Stimulated activated CD4-positive, alpha-beta T cell treated with anti-CD3 and anti-CD28 coated beads, Interleukin-2, amount 100 ng/mL, for 48 hours (primary cell): ENCODE measurements around the gene CFAP58.

Source experiments
- DNase-seq, 2 donors: peaks; one replicate each; pipeline ENCODE4 v3.0.0-alpha.2; 2020

Gene CFAP58, protein sequence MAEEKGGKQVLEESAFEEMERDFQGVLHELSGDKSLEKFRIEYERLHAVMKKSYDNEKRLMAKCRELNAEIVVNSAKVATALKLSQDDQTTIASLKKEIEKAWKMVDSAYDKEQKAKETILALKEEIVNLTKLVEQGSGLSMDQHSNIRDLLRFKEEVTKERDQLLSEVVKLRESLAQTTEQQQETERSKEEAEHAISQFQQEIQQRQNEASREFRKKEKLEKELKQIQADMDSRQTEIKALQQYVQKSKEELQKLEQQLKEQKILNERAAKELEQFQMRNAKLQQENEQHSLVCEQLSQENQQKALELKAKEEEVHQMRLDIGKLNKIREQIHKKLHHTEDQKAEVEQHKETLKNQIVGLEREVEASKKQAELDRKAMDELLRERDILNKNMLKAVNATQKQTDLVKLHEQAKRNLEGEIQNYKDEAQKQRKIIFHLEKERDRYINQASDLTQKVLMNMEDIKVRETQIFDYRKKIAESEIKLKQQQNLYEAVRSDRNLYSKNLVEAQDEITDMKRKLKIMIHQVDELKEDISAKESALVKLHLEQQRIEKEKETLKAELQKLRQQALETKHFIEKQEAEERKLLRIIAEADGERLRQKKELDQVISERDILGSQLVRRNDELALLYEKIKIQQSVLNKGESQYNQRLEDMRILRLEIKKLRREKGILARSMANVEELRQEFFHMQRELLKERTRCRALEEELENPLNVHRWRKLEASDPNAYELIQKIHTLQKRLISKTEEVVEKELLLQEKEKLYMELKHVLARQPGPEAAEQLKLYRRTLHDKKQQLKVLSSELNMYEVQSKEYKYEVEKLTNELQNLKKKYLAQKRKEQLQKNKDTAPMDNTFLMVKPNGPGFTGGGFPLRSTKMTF

DNA sequence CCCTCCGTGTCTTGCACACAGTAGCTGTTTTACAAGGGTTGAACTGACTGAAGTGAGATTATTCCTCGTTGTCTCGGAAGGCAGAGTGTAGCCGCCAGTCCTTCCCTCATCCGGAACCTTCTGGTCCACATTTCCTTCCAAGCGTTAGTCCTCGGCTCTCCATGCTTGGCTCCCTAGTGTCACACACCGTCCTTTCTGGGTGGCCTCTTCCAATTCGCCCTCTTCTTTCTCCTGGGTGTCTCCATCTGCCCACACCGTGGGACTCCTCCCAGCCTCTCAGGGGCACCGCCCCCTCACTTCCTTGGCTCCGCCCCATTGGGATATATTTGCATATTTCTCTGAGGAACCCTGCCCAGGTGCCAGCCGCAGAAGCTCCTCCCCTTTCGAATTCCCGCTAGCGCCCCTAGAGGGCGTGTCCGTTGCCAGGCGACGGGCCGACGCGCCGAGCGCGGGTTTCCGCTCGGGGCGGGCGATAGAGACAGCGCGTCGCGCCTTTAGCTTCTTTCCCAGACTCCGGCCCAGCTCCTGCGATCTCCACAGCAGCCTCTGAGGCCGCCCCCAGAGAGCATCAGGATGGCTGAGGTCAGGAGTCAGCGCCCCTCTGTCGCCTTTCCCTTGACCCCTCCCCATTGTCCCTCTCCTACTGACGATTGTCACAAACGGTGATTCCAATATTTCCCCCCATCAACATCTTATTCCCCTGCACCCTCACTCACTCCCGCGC is at the start of gene CFAP58:
Gene CFAP58 (plus strand): TSS at position 509 of the 724 bp plus-strand sequence. CDS start 65 bp downstream, at position 574.
- peak; percentile 85 to 86 for DNase-seq

DNA sequence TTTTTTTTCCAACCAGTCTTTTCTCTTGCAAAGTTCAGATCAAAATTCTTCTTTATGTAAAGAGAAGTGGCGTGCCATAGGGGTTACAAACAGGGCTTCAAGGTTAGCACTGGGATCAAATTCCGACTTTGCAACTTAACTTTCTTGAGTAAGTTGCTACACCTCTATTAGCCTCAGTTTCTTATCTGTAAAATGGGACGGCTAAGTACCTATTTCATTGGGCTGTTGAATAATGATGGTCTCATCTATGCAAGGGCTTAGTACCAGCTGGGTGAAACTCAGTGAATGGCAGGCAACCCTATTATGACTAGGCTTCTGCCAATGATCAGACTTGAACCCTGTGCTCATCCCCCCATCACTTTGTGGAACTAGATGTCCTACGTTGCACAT is 49.3 kb upstream of the CFAP58 start:
- DNase-seq: no peak

DNA sequence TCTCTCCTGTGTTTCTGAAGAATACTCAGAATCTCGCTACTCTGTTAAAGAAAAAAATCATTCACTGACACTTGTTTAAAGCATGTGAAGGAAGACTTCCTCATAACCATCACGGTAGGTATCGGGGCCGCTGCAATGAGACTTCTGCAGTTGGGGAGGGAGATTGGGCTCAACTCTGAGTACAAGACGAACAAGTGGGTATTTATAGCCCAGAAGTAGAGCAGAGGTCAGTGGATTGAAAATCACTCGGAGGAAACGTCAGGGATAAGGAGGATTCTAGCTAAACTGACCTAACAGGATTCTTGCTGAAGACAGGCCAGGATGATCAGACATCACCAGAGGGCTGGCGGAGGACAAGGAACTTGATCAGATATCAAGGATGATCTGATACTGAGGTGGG is 48.7 kb upstream of the CFAP58 start:
- DNase-seq: no peak

DNA sequence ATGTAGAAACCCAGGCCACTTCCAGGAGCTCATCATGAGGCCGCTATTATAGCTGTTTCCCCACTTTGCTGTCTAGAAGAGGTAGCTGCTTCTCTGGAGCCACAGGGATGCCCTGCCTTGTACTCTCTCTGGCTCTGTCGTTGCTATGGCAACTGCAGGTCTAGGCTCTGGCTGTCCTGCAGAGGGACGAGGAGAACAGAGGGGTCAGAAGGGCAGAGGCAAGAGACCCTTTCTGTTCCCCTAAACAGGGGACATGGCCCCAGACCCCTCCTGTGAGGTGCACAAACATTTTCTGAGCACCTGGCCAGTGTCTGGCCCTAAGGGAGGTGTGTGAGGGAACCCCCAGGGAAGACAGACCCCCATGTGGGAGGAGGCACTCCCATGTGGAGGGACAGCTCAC is 46.7 kb upstream of the CFAP58 start:
- no peak for DNase-seq

DNA sequence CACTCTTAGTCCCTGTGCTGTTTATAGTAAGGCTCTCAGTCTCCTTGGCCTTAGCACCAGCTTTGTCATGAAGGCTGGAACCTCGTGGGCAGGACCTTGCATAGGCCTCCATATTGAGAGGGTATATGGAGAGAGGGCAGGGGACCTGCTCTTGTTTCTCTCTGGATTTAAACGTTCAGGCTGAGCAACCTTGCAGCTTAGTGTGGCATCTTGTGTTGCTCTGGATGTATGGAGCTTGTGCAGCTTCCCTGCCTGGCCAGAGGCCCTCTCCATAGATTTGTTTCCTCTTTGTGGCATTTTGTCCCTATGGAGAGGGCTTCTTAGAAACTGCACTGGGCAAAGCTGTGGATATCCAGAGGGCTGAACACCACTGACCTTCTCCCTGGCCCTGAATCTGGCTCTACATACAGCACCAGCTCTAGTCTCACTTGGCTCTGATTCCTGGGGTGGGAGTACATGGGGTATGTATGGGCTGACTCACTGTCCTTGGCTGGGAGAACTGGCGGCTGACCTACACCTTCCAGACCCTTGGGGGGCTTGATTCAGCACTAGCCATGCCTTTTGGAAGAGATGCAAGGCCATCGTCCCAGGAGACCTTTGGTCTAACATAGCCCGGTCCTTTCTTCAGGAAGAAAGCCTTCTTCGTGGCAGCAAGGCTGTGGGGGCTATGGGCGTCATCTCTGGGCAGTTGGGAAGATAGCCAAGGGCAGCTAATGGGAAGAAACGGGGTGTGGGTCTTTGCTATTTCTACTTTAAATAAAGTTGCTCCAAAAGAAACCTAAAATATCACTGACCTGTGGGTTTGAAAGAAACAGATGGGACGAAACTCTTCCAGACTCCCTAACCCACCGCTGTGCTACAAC is 45.8 kb upstream of the CFAP58 start:
- DNase-seq: no peak

DNA sequence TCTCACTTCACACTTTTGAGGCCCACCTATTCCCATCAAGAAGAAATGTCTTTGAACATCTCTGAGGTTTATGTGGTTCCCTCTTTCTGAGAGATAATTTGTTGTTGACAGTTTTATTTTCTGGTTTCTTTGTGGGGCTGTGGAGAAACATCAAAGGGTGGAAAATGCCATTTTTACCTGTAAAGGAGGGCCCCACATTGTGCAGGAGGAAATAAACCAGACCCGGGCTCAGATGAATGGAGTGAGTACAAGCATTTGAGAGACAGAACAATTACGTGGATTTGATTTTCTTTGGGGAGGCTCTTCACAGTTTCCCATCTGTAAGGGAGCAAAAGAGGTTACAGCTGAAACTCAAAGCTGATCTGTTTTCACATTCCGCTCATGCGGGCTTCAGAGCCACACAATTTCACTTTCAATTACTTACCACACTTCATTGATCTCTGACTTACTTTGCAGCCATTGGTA is 45.2 kb upstream of the CFAP58 start:
- no peak for DNase-seq

DNA sequence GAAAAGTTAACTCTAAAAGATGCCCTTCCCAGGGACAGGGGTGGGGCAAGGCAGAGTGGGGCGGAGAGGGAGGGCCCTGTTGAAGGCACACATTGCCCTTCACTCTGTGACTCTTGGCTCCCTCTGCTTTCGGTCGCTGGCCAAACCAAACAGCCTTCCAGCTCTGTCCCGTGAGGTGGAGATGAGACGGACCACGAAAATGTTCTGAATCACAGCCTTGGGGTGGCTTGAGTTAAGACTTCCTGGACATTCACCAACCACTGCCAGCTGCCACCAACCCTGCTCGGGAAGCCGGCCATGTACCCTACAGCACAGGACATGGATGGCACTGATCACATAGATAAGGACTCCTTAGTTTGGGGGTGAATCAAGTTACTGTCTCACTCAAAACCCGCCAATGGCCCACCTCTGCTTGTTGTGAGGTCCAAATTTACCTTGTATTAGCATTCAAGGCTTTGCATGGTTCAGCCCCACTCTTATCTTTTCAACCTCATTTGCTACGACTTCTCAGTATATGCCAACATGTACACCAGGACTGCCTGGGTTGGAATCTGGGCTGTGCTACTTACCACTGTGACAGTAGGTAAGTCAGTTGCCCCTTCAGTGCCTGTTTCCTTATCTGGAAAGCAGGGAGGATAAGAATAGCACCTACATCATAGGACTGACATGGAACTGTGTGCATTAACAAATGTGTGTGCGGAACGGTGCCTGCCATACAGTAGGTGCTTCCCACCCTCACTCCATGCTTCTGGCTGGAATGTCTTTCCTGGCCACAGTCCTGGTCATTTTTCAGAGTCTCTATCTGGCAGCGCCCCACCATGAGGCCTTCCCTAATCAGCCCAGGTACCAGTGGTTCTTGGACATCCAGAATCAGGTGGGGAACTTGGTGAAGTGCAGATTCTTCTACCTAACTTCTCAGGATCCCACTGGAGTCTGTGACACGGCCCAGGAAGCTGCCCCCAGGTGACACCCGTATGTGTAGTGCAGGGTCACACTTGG is 43.4 kb upstream of the CFAP58 start:
- no peak for DNase-seq

DNA sequence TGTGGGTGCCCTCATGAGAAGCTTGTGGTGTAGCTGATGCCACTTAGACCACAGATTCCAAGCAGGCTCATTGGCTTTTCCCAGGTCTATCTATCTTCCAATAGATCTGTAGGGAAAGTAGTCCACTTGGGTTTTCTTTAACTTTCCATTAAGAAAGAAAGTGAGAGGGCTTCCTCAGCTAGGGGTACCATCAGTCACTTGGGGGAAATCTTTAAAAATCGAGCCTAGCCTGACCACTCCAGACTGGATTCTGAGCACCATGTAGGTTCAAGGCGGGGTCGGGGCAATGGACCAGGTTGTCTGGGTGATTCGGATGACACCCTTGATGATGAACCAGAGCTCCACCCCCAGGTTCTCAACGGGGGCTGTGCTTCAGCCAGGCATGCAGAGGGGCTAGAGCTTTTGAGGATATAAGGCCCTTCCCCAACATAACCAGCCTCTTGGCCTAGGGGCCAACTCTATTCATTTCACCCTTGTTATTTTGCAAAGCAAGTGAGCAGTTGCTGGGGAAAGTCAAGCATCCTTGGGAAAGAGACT is 42.4 kb upstream of the CFAP58 start:
- no peak for DNase-seq

DNA sequence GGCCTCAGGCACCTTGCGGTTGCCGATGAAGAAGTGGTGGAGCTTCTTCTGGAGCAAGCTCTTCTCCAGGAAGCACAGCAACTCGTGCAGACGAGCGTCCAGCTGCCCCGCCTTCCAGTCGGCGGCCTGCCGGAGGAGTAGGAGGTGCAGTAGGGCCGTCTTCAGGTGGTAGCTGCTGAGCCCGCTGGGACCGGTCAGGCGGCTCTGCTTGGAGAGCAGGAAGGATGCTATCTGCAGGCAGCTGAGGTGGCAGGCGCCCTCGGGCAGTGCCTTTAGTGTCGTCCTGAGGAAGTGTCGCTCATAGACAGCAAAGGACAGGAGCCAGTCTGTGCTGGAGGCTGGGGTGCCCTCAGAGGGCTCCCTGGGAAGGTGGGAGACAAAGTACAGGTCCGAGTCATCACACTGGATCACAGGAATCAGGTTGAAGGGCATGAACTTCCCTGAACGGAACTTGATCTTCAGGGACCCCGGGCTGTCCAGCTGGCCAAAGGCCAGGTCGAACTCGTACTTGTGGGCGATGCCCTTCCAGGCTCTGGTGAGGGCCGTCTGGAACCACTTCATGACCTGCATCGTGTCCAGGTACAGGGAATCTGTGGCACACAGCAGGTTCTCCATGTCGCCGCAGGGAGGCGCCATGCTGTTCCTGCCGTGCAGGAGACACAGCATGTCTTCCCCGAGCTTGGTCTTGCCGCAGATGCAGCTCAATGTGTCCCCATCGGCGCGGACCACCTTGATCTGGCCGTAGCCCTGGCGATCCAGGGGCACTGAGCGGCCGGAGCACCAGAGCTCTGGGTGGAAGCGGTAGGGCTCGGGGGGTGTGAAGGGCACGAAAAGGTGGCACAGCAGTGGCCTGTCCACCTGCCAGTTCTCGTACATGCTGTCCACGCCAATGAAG is 38.8 kb upstream of the CFAP58 start:
- DNase-seq: no peak

DNA sequence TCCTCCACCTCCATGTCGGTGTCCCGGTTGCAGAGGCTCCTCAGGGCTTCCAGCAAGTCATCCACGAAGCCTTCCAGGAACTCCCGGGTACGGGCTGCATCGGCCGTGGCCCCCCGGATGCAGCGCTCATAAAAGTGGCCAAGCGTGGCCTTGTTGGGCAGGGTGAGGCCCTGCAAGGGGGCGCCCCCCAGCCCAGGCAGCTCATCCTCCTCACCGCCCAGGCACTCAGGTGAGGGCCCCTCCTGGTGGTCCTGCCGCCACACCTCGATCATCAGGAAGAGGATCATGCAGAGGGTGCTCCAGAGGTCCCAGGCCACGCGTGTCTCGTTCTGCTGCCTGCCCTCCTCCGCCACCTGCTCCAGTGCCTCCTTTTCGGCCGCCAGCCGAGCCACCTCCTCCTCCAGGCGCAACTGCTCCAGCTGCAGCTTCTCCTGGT is 38.1 kb upstream of the CFAP58 start:
- DNase-seq: no peak

DNA sequence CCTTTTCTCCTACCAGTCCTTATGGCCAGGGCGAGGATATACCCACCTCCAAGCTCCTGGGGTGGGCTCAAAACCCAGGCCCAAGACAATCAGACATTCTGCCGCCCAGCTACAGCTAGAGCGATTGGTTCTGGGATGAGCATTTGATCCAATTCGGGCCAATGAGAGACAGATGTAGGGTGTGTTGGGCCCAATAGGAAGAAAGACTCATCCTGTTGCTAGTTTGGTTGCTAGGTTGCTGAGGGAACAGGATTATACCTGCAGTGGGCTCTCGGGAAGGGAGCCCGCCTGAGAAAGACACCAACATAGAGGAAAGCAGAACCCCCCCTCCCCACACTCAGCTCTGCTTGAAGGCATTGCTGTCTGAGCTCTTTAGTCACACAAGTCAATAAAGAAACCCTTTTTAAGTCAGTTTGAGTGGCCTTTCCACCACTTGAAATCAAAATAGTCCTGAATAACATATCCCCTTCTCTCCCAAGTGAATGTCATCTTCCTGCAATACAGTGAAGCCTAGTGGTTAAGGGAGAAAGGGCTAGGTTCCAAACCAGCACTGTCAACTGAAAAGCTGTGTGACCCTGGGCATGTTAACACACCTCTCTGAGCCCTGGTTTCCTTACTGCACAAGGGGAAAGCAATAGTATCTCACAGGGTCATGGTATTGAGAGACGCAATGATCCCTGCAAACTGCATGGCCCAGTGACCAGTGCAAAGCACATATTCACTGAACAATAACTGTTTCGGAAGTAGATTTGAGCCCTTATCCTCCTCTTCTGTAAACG is 37.1 kb upstream of the CFAP58 start:
- DNase-seq: no peak

DNA sequence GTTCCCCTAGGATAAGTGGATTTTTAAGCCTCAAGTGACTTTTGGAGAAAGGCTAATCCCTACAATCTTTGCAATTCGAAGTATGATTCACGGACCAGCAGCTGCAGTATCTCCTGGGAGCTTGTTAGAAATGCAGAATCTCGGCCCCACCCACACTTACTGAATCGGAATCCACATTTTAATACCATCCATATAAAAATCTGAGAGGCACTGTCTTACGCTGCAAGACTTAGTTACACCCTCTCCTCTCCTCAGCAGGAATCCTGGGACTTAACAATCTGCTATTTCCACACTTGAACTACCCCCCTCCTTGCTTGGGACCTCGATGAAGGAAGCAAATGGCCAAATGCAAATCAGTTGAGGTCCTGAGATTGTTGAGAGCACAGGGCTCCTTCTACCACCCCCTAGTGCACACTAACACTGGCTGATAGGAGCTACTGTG is 36.3 kb upstream of the CFAP58 start:
- no peak for DNase-seq

DNA sequence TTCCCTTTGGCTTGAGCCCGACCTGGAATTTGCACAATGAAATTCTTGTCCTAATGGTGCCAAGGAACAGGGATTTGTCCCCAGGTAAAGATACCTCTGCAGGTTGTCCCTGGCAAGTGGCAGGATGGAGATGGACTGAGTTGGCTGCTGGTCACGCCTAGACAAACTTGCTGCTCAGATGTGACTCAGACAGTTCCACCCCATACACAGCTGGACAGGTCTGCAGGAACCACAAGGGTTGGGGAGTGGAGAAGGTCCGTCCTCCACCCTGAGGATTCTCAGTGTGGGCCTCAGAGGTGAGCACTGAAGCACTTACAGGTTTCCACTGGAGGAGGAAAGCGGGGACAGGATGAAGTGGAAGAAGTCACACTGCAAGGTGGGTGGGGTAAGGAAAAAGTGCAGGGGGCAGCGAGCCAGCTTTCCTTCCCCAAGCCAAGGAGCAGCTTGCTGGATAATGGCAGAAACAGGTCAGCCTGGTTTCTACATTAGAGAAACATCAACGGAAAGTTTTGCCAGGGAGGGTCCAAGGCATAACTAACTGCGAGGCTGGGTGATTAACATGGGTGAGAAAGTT is 35.8 kb upstream of the CFAP58 start:
- no peak for DNase-seq

DNA sequence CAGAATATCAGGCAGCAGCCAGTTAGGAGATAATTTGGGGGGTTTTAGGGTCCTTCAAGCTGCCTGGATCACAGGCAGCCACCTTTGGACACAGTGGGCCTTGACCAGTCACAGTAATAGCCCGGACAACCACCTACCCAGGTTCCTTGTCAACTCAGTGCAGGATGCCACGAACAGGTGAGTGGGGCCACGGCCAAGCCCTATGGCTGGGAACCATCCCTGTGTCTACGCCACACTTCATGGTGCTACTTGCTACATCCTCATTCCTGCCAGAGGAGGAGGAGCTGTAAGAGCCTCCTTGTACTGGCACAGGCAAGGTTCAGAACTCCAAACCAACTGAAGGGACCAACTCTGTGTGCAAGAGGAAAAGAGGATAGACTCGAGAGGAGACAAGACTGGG is 35.3 kb upstream of the CFAP58 start:
- no peak for DNase-seq

DNA sequence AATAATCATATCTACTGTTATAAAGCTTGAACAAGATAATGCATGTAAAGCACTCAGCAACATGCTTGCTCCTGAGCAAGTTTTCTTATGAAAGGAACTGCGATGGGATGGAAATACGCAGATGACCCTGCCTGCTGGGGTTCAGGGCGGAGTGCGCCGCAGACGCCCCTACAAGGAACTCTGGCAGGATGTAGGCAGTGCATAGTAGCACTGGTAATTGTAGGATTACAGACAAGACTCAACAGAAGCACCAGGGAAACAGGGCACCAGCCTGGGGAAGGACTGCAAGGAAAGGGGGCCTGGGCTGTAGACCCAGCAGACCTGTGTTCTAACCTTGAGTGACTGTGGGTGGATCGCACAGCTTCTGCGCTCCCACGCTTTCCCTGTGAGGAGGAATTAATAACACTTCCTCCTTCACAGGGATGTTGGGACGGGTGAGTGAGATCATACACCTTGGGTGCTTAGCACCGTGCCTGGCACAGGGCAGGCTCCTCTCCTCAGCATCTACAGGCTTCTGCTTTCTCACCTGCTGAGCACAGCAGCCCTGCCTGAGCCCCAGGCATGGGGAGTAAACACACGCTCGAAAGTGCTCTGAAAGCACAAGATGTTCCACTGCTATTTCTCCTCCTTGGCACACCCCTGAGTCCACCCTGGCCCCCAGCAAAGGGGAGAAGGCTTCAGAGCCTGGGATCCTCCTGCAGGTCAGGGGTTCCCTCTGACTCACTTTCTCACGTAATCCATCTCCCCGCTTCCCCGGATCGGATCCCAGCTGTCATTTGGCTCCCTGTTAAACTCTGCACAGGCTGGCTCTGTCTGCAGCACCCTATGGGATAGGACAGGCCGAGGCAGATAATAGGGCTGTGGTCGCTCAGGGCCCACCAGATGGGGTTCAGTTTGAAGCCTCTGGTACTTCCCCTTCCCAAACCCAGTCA is 34.6 kb upstream of the CFAP58 start:
- no peak for DNase-seq

DNA sequence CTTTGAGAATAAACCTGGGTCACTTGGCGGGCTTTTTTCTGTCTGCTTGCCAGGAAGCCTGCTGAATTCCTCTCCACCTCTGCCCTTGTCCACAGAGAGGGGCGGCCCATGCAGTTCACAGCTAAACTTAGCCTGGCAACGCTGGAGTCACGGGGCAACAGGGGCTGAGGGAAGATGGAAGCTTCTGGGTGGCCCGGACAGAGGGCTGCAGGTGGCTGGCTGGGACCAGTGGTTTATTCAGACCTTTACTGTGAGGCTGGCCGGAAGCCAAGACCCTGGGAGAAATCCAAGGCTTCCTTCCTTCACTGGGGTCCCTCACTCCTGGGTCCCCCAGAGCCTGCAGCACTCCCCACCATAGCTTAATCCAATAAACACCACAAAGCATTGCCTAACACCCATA is 32.4 kb upstream of the CFAP58 start:
- no peak for DNase-seq
